Measurements from ENCODE around the gene UNC13A.
A peak's percentile ranks its signal among the peaks of the same experiment; 100 is the strongest.

DNA sequence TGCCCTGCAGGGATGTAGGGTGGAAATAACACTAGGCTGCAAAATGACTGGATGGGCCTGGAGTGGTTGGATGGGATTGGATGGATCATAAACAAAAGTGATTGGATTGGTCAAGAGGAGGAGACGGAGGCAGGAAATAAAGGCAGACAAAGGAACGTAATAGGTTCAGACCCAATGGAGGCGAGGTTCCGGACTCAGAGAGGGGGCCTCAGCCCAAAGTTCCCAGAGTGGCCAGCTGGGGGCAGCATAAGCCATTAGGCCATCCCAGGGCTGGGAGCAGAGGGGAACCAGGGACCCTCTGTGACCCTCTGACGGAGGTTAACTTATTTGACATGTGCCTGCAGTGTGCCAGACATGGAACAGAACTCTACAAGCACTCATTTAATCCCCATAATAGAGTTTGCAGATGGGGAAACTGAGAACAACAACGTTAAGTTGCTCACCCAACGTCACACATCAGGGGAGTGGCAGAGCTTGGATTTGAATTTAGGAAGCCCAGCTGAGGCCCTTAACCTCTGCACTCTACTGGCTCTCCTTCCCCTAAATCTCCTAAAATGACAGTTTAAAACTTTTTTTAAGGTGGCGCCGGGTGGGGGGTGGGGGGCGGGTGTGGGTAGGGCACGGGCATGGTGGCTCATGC lies 15.8 kb upstream of the UNC13A start:
- TF ChIP-seq POLR2AphosphoS5 (IDR thresholded peaks at IDR 0.05) = no peak
- TF ChIP-seq, protein P1, sequence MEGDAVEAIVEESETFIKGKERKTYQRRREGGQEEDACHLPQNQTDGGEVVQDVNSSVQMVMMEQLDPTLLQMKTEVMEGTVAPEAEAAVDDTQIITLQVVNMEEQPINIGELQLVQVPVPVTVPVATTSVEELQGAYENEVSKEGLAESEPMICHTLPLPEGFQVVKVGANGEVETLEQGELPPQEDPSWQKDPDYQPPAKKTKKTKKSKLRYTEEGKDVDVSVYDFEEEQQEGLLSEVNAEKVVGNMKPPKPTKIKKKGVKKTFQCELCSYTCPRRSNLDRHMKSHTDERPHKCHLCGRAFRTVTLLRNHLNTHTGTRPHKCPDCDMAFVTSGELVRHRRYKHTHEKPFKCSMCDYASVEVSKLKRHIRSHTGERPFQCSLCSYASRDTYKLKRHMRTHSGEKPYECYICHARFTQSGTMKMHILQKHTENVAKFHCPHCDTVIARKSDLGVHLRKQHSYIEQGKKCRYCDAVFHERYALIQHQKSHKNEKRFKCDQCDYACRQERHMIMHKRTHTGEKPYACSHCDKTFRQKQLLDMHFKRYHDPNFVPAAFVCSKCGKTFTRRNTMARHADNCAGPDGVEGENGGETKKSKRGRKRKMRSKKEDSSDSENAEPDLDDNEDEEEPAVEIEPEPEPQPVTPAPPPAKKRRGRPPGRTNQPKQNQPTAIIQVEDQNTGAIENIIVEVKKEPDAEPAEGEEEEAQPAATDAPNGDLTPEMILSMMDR (IDR thresholded peaks at IDR 0.05) = peak; percentile 81 to 89 (median 84)
- TF ChIP-seq POLR2A (IDR thresholded peaks at IDR 0.05) = no peak

Measured in upper lobe of left lung (tissue), 4 donors.